ENCODE data around the gene TMEM87B. TPM values are rescaled to one million over a fixed set of nuclear protein-coding genes. Genes with fewer than 3 reads are reported as not detected.

Gene TMEM87B
- total and polyA plus RNA-seq, 2 of the 4 experiments (the other 2 are of a cell fraction) = 6.3 to 12.5 TPM

- intact Hi-C loops (cut with micrococcal nuclease) (no loop called here), in situ Hi-C loops (cut with MboI; ENCODE audit: low sequenced_read_pairs) (no loop called here), dilution Hi-C loops (cut with HindIII; ENCODE audit: low sequenced_read_pairs, unreplicated experiment) (no loop called here)
- H2BK120ac ChIP-seq (ENCODE audit: low read depth, low read length) = no peak overlapping the region
- H3K36me3 ChIP-seq (ENCODE audit: control insufficient read depth, insufficient read depth, low read length) = no peaks in the 10 kb centered on the region
- H3K9me1 ChIP-seq (ENCODE audit: insufficient read depth, low read length) = peaks cover 4% of the 10 kb centered on the region; the same call in 1 of the 2 replicates
- H2AFZ ChIP-seq (replicated peaks; ENCODE audit: low read length, poor library complexity) = no peak overlapping the region
- H3K4me1 ChIP-seq (ENCODE audit: control insufficient read depth, insufficient read depth, low read length) = no peaks in the 10 kb centered on the region
- H2BK20ac ChIP-seq (ENCODE audit: low read depth, low read length) = no peak overlapping the region
- no peak overlapping the region for H3K18ac ChIP-seq (ENCODE audit: low read depth, low read length)
- H3K4me3 ChIP-seq (ENCODE audit: insufficient read depth, low read depth, low read length) = no peak overlapping the region
- H3K56ac ChIP-seq (ENCODE audit: extremely low read depth, insufficient read depth, low read length) = no peak overlapping the region
- H4K91ac ChIP-seq (ENCODE audit: insufficient read depth, low read depth, low read length) = no peak overlapping the region
- ATAC-seq (ENCODE audit: low read depth) (no peak), DNase-seq (no peak)
- no peak overlapping the region for H3K14ac ChIP-seq (replicated peaks; ENCODE audit: low read depth, low read length)
- WGBS, 2 experiments (ENCODE audit: extremely low coverage in 2 of 2, insufficient read length in 1 of 2) = no CpG with 5 or more reads among the region's 4 CpGs
- POLR2A ChIA-PET (ENCODE audit: unreplicated experiment) = no interaction called here
- H3K9ac ChIP-seq (ENCODE audit: low read depth, low read length) = no peak overlapping the region
- CTCF ChIA-PET = no interaction called here
- TF ChIP-seq POLR2A (IDR thresholded peaks at IDR 0.05; ENCODE audit: low read depth, low read length) = no peak
- TF ChIP-seq SMC3 (IDR thresholded peaks at IDR 0.05; ENCODE audit: low read depth, low read length) = no peak
- TF ChIP-seq RCOR1 (IDR thresholded peaks at IDR 0.05; ENCODE audit: insufficient replicate concordance, low read length) = no peak
- no peak for TF ChIP-seq MAZ (IDR thresholded peaks at IDR 0.05; ENCODE audit: borderline replicate concordance, low read depth, low read length)
- TF ChIP-seq MXI1 (IDR thresholded peaks at IDR 0.05; ENCODE audit: borderline replicate concordance, low read depth, low read length) = no peak
- TF ChIP-seq NFE2L2 (IDR thresholded peaks at IDR 0.05; ENCODE audit: low read depth, low read length) = no peak
- no peak for TF ChIP-seq CHD1 (IDR thresholded peaks at IDR 0.05; ENCODE audit: low read depth, low read length)
- TF ChIP-seq CEBPB (IDR thresholded peaks at IDR 0.05; ENCODE audit: low read depth, low read length) = no peak
- no peak for TF ChIP-seq ELK1 (IDR thresholded peaks at IDR 0.05; ENCODE audit: borderline replicate concordance, low read depth, low read length)
- no peak for TF ChIP-seq FOS (IDR thresholded peaks at IDR 0.05; ENCODE audit: low read depth, low read length)
- no peak for TF ChIP-seq USF2 (IDR thresholded peaks at IDR 0.05; ENCODE audit: low read depth, low read length)
- no peak for TF ChIP-seq CTCF (conservative IDR thresholded peaks at IDR 0.05; ENCODE audit: low read depth, low read length)
- no peak for TF ChIP-seq BHLHE40 (IDR thresholded peaks at IDR 0.05; ENCODE audit: low read depth, low read length)
- TF ChIP-seq MAFK (IDR thresholded peaks at IDR 0.05; ENCODE audit: low read depth, low read length) = no peak
- TF ChIP-seq RAD21 (IDR thresholded peaks at IDR 0.05; ENCODE audit: low read length) = no peak
- no peak overlapping the region for H2AK5ac ChIP-seq (ENCODE audit: low read depth, low read length)
- no peak overlapping the region for H4K5ac ChIP-seq (ENCODE audit: low read depth, low read length)
- H2AK9ac ChIP-seq (replicated peaks; ENCODE audit: low read depth, low read length, poor library complexity) = no peak overlapping the region
- H3K23ac ChIP-seq (ENCODE audit: low read depth, low read length) = no peak overlapping the region
- H3K4ac ChIP-seq (ENCODE audit: low read depth, low read length) = no peak overlapping the region
- no peak overlapping the region for H3K4me2 ChIP-seq (ENCODE audit: low read depth, low read length)
- BruUV-seq (replicated peaks) = no TSS peak
- H2BK15ac ChIP-seq (ENCODE audit: low read depth, low read length) = no peak overlapping the region
- H3K27ac ChIP-seq (ENCODE audit: insufficient read depth, low read length) = no peak overlapping the region
- no peaks in the 10 kb centered on the region; a peak in 1 of 4 replicates for H3K79me1 ChIP-seq (ENCODE audit: low read depth in 1 of 2, low read length in 2 of 2)
- H3K9me3 ChIP-seq (ENCODE audit: control insufficient read depth, insufficient read depth, low read length) = no peaks in the 10 kb centered on the region
- no peak overlapping the region for H2BK5ac ChIP-seq (ENCODE audit: low read depth, low read length, poor library complexity, severe bottlenecking)
- H4K20me1 ChIP-seq (ENCODE audit: insufficient read depth, low read length) = no peaks in the 10 kb centered on the region
- no peaks in the 10 kb centered on the region for H3K27me3 ChIP-seq (ENCODE audit: control insufficient read depth, insufficient read depth, low read length)
- H4K8ac ChIP-seq (ENCODE audit: low read depth in 2 of 2, low read length in 2 of 2) = no peak overlapping the region
Observed at GRCh38 chr2:112165296-112165695, 110.2 kb downstream of the TMEM87B start.

Data from IMR-90 (cell line).